Parathyroid adenoma (tissue), 2 donors: ENCODE measurements around the gene MAGED1.

ENCODE experiments used
- H2AFZ ChIP-seq: fragments of 300-600 bp; sonication (generic); one replicate; pipeline ENCODE4 v1.7.0; 2017; ENCODE audit warnings: antibody characterized with exemption, mild to moderate bottlenecking
- H3K27ac ChIP-seq: fragments of 300-600 bp; sonication (generic); one replicate; pipeline ENCODE4 v1.7.0; 2017
- H3K27me3 ChIP-seq: fragments of 300-600 bp; sonication (generic); one replicate; pipeline ENCODE4 v1.7.0; 2017; ENCODE audit warnings: low read length; ENCODE audit not compliant: control insufficient read depth, insufficient read depth
- H3K36me3 ChIP-seq: fragments of 300-600 bp; sonication (generic); one replicate; pipeline ENCODE4 v1.7.0; 2017; ENCODE audit warnings: low read length; ENCODE audit not compliant: control insufficient read depth, insufficient read depth
- H3K4me1 ChIP-seq: fragments of 300-600 bp; sonication (generic); one replicate; pipeline ENCODE4 v1.7.0; 2017; ENCODE audit warnings: control low read depth
- H3K4me2 ChIP-seq: fragments of 300-600 bp; sonication (generic); one replicate; pipeline ENCODE4 v1.7.0; 2017; ENCODE audit warnings: low read length
- H3K4me3 ChIP-seq: fragments of 300-600 bp; sonication (generic); one replicate; pipeline ENCODE4 v1.7.0; 2017; ENCODE audit warnings: low read depth, low read length
- H3K79me2 ChIP-seq: fragments of 300-600 bp; sonication (generic); one replicate; pipeline ENCODE4 v1.7.0; 2017; ENCODE audit warnings: control low read depth
- H3K9ac ChIP-seq: fragments of 300-600 bp; sonication (generic); one replicate; pipeline ENCODE4 v1.7.0; 2017; ENCODE audit warnings: mild to moderate bottlenecking
- H3K9me3 ChIP-seq: fragments of 300-600 bp; sonication (generic); one replicate; pipeline ENCODE4 v1.7.0; 2017; ENCODE audit warnings: low read length; ENCODE audit not compliant: control insufficient read depth
- CTCF ChIP-seq: fragments of 300-600 bp; sonication (generic); IDR thresholded peaks from one replicate; pipeline ENCODE4 v1.7.0; 2017; ENCODE audit warnings: antibody characterized with exemption, mild to moderate bottlenecking
- donor health status: primary hyperparathyroidism.

Gene MAGED1

GRCh38 chrX:51931566-51932150 is 38.2 kb downstream of the MAGED1 start:
- Histone ChIP-seq H3K9me3 (no peaks in the 10 kb centered on the region), H3K27me3 (no peaks in the 10 kb centered on the region), H3K27ac (no peak overlapping the region), H3K4me2 (no peak overlapping the region), H3K9ac (no peak overlapping the region), H3K4me1 (no peaks in the 10 kb centered on the region), H3K4me3 (no peak overlapping the region), H3K36me3 (no peaks in the 10 kb centered on the region), H3K79me2 (no peaks in the 10 kb centered on the region), H2AFZ (no peak overlapping the region)
- TF ChIP-seq CTCF = no peak
